ENCODE results near the gene PCAT6.
"Not testable (repeated sequence)": the region's sequence is repeated elsewhere in the genome, so short reads cannot be mapped to it uniquely, and the experiment has no call there.

PCAT6 gene

DNA sequence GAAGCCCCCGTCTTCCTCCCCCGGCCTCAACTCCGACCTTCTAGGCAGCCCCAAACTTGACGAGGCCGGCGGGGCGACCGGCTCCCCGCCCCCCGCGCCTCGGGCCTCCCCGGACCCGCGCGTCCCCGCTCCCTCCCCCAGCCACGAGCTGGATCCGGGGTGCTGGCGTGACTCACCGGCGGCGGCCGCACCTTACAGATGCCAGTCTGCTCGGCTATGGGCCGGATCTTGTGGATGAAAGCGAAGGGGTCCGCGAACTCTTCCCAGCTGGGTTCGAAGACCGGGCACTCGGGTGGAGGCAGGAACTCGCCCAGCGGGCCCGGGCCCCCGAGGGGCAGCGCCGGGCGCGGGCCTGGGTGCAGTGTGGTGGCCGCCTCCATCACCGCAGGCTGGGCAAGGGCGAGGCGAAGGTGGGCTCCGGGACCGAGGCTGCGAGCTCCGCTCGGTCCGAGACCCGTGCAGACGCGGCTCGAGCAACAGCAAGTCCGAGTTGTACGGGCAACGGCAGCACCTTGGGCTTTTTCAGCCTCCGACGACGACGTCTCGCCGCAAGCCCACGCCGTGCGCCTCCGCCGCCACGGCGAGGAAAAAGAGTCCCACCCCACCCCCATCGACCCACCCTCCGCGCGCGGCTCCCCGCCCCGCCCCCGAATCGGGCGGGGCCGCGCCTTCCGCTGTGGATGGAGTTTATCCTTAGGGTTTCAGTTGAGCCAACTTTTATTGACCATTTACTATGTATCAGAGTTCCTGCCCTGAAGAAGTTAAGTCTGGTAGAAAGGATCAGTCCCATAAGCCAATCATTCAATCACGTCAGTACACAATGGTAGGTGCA, 2.6 kb upstream of the PCAT6 start, which contains the start of gene KDM5B:
TSS of gene KDM5B (minus strand) at position 496 of the 832 bp plus-strand sequence. CDS start at position 380, 116 bp downstream.
- peak; percentile 76 to 77 for DNase-seq

GRCh38 chr1:202809597-202810159, 1.1 kb upstream of the PCAT6 start:
- no peak for DNase-seq

GRCh38 chr1:202810193-202810614, 550 bp upstream of the PCAT6 start:
- DNase-seq: no peak

- DNase-seq: peak; percentile 22 to 34
Measured at GRCh38 chr1:202811296-202812175, 782 bp downstream of the PCAT6 start.

DNA sequence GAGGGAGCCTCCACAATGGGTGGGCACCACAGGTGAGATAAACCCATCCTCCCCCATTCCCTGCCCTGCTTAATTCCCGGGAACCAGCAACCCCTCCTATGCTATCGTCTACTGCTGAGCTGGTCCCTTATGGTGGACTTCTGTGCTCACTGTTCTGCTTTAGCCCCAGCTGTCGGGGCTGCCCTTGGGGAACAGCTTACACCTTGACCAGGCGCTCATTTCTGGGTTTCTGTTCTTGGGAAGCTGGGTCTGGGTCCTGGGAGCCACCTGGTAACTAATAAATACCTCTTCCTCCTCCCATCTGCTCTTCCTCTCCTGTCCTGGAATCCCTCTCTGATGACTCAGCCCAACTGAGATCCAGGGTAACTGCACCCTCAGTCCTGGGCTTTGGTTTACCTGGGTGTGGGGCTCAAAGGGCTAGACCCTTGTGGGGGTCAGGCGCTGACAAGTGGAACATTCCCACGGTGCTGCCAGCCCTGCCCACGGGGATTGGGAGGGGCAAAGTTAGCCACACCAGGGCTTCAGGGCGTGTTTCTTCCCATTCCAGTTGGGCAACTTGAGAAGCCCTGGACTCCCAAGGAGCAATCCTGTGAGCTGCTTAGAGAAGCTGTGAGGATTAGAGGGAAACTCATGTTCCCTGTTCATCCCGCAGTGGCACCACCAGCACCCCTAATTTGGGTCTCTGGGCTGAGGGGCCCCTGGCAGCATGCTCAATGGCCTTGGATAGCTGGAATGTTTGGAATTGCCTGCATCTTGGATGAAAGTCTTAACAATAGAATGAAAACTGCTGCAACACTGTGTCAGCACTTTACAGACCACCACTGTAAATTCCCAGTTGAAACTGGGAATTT, 1.6 kb downstream of the PCAT6 start:
- DNase-seq: no peak

DNA sequence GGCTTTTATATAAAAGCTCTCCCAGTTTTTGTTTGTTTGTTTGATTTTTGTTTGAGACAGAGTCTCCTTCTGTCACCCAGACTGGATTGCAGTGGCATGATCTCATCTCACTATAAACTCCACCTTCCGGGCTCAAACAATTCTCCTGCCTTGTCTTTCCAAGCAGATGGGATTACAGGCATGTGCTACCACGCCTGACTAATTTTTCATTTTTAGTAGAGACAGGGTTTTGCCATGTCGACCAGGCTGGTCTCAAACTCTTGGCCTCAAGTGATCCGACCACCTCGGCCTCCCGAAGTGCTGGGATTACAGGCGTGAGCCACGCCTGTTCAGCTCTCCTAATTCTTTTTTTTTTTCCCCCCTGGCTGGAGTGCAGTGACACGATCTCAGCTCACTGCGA, 4.4 kb downstream of the PCAT6 start:
- no peak for DNase-seq

DNA sequence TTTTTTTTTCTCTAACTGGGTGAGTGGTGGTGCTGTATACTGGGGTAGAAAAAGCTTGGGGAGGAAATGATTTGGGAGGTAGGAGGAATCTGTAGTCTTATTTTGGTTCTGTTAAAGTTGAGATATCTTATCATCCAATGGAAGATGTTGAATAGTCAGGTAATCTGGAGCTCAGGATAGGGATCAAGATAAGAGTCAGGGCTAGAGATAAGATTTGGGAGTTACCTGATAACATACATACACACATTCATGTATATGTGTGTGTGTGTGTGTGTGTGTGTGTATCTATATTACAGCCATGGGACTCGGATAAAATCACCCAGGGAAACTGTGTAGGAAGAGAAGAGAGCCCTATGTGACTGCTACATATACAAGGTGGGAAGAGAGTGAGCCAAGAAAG, 8.1 kb downstream of the PCAT6 start:
- no peak for DNase-seq

DNA sequence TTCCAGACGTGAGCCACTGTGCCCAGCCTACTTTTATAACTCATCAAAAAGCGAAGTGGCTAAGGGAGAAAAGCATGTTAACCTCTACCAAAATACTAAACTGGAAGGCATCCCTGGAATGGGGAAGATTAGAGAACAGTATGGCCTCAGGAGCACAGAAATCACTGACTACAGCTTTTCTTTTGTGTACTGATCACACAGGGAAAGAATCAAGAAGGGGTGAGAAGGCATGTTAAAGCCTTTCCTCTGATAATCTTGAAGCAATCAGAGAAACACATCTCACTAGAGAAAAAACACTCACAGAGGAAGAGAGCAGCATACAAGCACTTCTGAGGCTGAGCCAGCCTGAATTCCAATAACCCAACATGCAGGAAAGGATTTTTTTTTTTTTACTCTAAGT, 10.7 kb downstream of the PCAT6 start:
- DNase-seq: no peak

DNA sequence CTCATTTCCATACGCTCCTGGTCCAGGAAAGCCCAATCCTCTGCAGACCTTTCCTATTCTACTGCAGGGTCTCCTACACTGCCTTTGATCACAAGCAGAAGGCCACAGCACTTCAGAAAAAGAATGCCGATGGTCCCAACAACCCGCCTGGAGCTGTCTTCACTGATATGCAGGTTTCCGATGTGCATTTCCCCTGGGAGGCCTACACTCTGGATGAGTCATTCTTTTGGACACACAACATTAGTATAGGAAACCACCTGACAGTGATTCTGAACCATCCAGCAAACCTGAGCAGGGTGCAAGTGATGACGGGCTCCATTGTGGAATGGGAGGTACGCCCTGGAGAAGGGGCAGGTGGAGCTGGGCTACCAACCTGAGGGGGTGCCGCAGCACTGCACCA, 15.0 kb downstream of the PCAT6 start:
- DNase-seq: no peak

GRCh38 chr1:202829223-202829622, 18.5 kb downstream of the PCAT6 start:
- not testable (repeated sequence) for DNase-seq

- DNase-seq: no peak
Measured at GRCh38 chr1:202831906-202832305, 21.2 kb downstream of the PCAT6 start.

GRCh38 chr1:202834771-202835547, 24.2 kb downstream of the PCAT6 start:
- peak; percentile 27 to 37 for DNase-seq

GRCh38 chr1:202835548-202836072, 24.9 kb downstream of the PCAT6 start:
- DNase-seq: peak; percentile 4 to 23

DNA sequence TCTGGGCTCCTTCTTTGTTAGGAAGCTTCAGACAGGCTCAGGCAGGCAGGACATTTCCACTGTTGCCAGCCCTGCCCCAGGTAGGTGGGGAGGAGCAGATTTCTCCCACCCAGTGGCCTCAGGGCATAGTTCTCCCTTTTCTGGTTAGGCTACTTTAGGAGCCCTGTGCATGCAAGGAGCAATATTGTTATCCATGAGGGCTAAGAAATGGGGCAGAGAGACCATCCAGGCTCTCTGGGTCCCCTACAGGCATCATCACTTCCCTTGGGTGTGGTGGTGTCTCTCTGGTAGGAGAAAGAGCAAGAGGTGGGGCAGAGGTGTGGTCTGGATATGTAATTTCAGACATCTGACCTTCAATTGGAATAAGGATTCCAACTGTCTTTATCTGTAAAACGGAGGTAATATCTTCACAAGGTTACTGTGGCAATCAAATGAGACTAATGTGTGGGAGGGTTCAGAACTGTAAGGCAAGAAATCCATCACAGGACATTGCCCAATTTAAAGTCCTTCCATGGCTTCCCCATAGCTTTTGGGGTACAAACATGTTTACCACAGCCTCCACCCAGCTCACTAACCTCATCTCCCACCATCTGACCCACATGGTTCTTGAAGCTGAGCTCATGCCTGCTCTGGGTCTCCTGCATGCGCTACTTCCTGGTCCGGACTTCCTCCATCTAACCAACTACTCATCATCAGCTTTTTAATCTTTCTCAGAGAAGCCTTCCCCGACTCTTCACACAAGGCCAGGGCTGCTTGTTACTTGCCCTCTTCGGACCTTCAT, 26.1 kb downstream of the PCAT6 start:
- DNase-seq: no peak

DNA sequence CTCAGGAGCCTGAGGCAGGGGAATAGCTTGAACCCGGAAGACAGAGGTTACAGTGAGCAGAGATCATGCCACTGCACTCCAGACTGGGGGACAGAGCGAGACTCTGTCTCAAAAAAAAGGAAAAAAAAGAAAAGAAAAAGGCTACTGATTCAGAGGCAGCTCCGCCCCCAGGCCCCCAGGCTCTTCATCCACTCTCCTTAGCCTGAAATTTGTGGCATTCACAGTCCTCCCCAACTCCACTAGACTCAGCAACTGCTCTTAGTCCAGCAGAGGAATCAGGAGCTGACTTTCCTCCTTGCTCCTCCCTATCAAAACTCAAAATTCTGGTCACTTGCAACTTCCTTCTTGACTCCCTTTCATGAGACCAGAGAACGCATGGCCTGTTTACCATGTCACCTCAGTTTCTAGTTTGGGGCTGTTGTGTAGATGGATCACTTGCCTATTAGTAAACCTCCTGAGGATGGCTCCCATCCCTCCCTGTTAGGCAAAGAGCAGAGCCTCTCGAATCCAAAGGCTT, 27.1 kb downstream of the PCAT6 start:
- no peak for DNase-seq

GRCh38 chr1:202843081-202843480, 32.3 kb downstream of the PCAT6 start:
- DNase-seq: no peak

GRCh38 chr1:202844259-202844658, 33.5 kb downstream of the PCAT6 start:
- DNase-seq: no peak

- no peak for DNase-seq
Measured at GRCh38 chr1:202844935-202845334, 34.2 kb downstream of the PCAT6 start.

DNA sequence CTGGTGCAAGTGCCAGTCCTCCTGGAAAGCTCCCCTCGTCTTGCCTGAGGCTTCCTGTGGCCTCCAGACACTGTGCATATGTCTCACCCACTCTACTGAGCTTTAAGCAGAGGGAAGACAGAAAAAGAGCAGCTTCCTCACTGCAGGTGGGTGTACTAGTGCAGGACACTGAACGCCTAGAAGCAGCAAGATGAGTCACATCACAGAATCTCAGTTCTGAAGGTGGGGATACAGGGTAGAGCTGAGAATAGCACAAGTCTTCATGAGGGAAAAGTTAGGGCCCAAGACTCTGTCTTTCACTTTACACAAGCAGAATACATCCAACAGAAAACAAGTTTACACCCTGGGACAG, 37.4 kb downstream of the PCAT6 start:
- DNase-seq: no peak

GRCh38 chr1:202850593-202851362, 40.0 kb downstream of the PCAT6 start:
- no peak for DNase-seq

Data from activated CD4-positive, alpha-beta T cell treated with anti-CD3 and anti-CD28 coated beads for 4 hours (primary cell).